Measurements from ENCODE around the gene ADCY5. TPM values are rescaled to one million over a fixed set of nuclear protein-coding genes. Genes with fewer than 3 reads are reported as not detected.

ADCY5 gene
- total RNA-seq, 1 donor from 2014 or later = 6.8 TPM

DNA sequence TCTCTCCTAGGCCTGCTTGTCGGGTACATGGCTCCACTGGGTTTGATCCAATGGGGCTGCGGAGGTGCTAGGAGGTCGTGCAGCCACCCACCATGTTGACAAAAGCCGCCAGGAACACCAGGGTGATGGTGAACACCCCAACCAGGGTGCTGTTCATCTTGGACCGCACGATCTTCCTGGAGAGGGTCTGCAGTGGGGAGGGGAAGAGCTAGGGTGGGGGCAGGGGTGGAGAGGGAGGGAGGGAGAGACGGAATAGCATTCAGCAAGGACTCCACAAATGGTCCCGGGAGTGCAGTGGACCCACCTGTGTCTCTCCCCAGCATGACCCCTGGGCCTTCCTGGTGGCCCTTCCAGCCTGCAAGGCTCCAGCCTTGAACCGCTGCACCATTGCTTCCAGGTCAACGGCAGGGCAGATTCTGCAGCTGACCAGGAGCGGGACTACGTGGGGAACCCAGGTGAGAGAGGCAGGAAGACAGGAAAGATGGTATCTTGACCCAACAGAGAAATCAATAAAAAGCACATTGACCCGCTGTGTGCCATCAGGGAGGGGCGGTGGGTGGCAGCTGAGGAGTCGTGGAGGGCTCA lies 144.8 kb downstream of the ADCY5 start:
- TF ChIP-seq, protein P1, sequence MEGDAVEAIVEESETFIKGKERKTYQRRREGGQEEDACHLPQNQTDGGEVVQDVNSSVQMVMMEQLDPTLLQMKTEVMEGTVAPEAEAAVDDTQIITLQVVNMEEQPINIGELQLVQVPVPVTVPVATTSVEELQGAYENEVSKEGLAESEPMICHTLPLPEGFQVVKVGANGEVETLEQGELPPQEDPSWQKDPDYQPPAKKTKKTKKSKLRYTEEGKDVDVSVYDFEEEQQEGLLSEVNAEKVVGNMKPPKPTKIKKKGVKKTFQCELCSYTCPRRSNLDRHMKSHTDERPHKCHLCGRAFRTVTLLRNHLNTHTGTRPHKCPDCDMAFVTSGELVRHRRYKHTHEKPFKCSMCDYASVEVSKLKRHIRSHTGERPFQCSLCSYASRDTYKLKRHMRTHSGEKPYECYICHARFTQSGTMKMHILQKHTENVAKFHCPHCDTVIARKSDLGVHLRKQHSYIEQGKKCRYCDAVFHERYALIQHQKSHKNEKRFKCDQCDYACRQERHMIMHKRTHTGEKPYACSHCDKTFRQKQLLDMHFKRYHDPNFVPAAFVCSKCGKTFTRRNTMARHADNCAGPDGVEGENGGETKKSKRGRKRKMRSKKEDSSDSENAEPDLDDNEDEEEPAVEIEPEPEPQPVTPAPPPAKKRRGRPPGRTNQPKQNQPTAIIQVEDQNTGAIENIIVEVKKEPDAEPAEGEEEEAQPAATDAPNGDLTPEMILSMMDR (IDR thresholded peaks at IDR 0.05; ENCODE audit: unreplicated experiment) = no peak
- Mint-ChIP-seq H3K4me3 (no peak overlapping the region), H3K4me1 (no peaks in the 10 kb centered on the region), H3K27me3 (ENCODE audit: low read depth) (peaks cover 6% of the 10 kb centered on the region), H3K27ac (no peak overlapping the region), H3K9me3 (peaks cover 3% of the 10 kb centered on the region), H3K36me3 (no peaks in the 10 kb centered on the region)
- DNase-seq (ENCODE audit: low spot score in 2 of 2, unreplicated experiment in 2 of 2) = no peak

DNA sequence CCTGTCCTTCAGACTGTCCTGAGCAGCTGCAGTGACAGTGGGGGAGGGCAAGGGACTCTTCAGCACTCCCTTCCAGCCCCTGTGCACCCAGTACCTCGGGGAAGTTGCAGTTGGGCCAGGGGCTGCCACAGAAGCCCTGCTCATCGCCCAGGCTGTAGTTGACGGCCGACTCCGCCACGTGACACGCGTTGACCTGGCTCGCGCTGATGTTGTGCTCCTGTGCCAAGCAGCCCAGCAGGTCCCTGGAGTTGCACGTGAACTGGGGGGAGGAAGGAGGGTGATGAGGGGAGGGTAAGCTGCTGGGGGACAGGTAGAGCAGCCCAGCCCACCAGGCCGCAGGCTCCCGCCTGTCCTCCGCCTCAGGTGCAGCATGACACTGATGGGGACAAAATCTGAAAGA lies 145.9 kb downstream of the ADCY5 start:
- no peak for DNase-seq (ENCODE audit: low spot score in 2 of 2, unreplicated experiment in 2 of 2)
- H3K27me3 Mint-ChIP-seq (ENCODE audit: low read depth) = peaks cover 6% of the 10 kb centered on the region
- H3K4me1 Mint-ChIP-seq = no peaks in the 10 kb centered on the region
- TF ChIP-seq, protein P1 (IDR thresholded peaks at IDR 0.05; ENCODE audit: unreplicated experiment) = no peak
- no peak overlapping the region for H3K4me3 Mint-ChIP-seq
- H3K27ac Mint-ChIP-seq = no peak overlapping the region
- peaks cover 3% of the 10 kb centered on the region for H3K9me3 Mint-ChIP-seq
- H3K36me3 Mint-ChIP-seq = no peaks in the 10 kb centered on the region

DNA sequence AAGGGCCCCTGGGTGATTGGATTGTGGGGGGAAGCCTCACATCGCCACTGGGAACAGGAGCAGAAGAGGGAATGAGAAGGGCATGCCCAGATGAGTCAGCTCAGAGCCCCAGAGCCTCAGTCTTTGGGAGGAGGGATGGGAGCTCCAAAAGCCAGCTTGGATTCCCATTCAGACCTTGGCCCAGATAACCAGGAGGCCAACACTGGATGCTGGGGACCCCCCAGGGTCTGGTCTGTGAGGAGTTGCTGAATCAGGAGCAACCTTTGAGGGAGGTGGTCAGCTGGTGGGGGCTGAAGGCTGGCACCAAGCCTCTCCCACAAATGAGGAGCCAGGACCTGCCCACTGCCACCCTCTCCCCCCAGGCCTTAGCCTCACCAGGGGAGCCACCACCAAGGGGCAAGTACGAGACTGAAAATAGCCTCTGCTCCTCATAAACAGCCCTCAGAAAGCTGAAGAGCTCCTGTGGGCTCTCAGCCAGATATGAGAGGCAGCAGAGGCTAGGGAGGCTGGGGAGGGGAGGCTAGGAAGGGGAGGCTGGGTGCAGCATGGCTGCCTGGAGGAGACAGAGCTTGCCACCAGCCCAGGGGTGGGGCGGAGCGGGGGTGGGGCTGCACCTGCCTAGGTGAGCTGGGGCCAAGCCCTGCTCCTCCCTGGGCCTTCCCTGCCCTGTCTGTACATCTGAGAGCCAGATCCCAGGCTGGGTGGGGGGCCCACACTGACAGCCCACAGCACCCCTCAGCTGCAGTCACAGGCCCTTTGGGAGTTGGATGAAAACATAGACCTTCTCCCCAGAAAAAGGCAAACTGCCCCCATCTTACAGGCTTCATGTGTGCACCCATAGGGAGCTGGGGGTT lies 147.3 kb downstream of the ADCY5 start:
- Mint-ChIP-seq H3K36me3 (no peaks in the 10 kb centered on the region), H3K4me3 (no peak overlapping the region), H3K27ac (no peak overlapping the region), H3K27me3 (ENCODE audit: low read depth) (peaks cover 6% of the 10 kb centered on the region), H3K9me3 (peaks cover 3% of the 10 kb centered on the region), H3K4me1 (no peaks in the 10 kb centered on the region)
- no peak for DNase-seq (ENCODE audit: low spot score in 2 of 2, unreplicated experiment in 2 of 2)
- TF ChIP-seq, protein P1 (IDR thresholded peaks at IDR 0.05; ENCODE audit: unreplicated experiment) = no peak

DNA sequence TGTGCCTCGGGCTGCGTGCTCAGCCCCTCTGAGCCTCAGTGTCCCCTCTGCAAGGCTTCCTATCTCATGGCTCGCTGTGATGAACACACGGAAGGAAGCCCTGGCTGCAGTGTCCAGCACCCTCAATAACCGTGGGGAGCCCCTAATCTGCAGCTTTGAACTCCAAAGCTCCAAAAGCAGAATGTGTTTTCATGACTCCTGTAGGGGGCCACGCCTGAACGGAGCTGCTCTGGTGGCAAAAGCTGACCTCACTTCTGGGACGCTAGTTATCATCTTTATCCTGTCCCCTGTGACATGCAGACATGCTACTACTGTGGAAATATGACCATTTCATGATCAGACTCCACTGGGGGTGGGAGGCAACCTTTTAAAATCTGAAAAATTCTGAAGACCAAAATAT lies 148.3 kb downstream of the ADCY5 start:
- Mint-ChIP-seq H3K4me3 (no peak overlapping the region), H3K27me3 (ENCODE audit: low read depth) (peaks cover 11% of the 10 kb centered on the region), H3K27ac (no peak overlapping the region), H3K4me1 (no peaks in the 10 kb centered on the region), H3K36me3 (no peaks in the 10 kb centered on the region), H3K9me3 (peaks cover 2% of the 10 kb centered on the region)
- TF ChIP-seq, protein P1 (IDR thresholded peaks at IDR 0.05; ENCODE audit: unreplicated experiment) = no peak
- no peak for DNase-seq (ENCODE audit: low spot score in 2 of 2, unreplicated experiment in 2 of 2)

DNA sequence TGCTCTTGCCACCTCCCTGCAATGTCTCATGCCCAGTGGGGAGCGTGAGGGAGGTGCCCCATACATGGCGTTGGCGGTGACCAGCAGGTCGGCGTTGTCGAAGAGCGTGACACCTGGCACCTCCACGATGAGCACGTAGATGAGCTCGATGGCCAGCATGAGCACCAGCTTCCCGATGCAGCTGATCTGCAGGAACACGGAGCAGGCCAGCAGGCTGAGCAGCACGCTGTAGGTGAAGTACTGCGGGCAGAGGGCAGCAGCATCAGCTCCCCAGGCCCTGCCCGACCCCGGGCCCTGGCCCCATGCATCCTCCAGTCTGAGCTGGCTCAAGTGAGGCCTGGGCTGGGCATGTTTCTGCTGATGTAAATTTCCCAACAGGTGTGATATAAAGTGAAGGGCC lies 148.8 kb downstream of the ADCY5 start:
- H3K9me3 Mint-ChIP-seq = no peaks in the 10 kb centered on the region
- H3K4me3 Mint-ChIP-seq = no peak overlapping the region
- H3K36me3 Mint-ChIP-seq = no peaks in the 10 kb centered on the region
- no peaks in the 10 kb centered on the region for H3K4me1 Mint-ChIP-seq
- no peak for DNase-seq (ENCODE audit: low spot score in 2 of 2, unreplicated experiment in 2 of 2)
- H3K27me3 Mint-ChIP-seq (ENCODE audit: low read depth) = peaks cover 16% of the 10 kb centered on the region
- TF ChIP-seq, protein P1 (IDR thresholded peaks at IDR 0.05; ENCODE audit: unreplicated experiment) = no peak
- no peak overlapping the region for H3K27ac Mint-ChIP-seq
